Breast epithelium (tissue), 4 donors: ENCODE results near the gene POLR2L. TPM values are rescaled to one million over a fixed set of nuclear protein-coding genes. Genes with fewer than 3 reads are reported as not detected.
A peak's percentile ranks its signal among the peaks of the same experiment; 100 is the strongest.

Source experiments
- DNase-seq, 2 donors: peaks; one replicate each; pipeline ENCODE4 v3.0.0-alpha.2; 2019; ENCODE audit warnings: low spot score in 2 of 2
- H3K27ac ChIP-seq, 2 donors: fragments of 200-600 bp; sonication (generic) in 1 of 2; one replicate each; pipeline ENCODE4 v1.5.1; 2016 to 2019; ENCODE audit warnings: mild to moderate bottlenecking in 1 of 2
- H3K27me3 ChIP-seq, 2 donors: fragments of 200-600 bp; sonication (generic) in 1 of 2; one replicate each; pipeline versions ENCODE4 v1.5.1 to v1.6.0; 2017 to 2019; ENCODE audit warnings: control low read depth in 1 of 2, mild to moderate bottlenecking in 1 of 2
- H3K36me3 ChIP-seq: fragments of 200-600 bp; one replicate; pipeline ENCODE4 v1.5.1; 2019
- H3K4me1 ChIP-seq, 2 donors: fragments of 200-600 bp; sonication (generic); one replicate each; pipeline ENCODE4 v1.5.1; 2016 to 2019; ENCODE audit warnings: control low read depth in 1 of 2
- H3K4me3 ChIP-seq, 3 donors: fragments of 200-600 bp; sonication (generic); 1 replicate in 2 of 3; 2 replicates in 1 of 3; pipeline ENCODE4 v1.5.1; 2016 to 2019; ENCODE audit warnings: mild to moderate bottlenecking in 3 of 3, moderate library complexity in 2 of 3
- H3K9me3 ChIP-seq, 2 donors: fragments of 200-600 bp; sonication (generic) in 1 of 2; one replicate each; pipeline ENCODE4 v1.5.1; 2016 to 2019; ENCODE audit warnings: control low read depth in 1 of 2
- CTCF ChIP-seq, 3 donors: fragments of 450-650 bp; IDR thresholded peaks; one replicate each; pipeline ENCODE4 v1.5.1; 2016 to 2017; ENCODE audit warnings: antibody characterized with exemption in 3 of 3, mild to moderate bottlenecking in 3 of 3, moderate library complexity in 3 of 3
- POLR2A ChIP-seq: fragments of 450-650 bp; IDR thresholded peaks from one replicate; pipeline ENCODE4 v1.6.1; 2016; ENCODE audit warnings: antibody characterized with exemption, mild to moderate bottlenecking, moderate library complexity
- POLR2AphosphoS5 ChIP-seq, 3 donors: sonication (generic); formaldehyde crosslinking; IDR thresholded peaks; one replicate each; pipeline ENCODE4 v1.6.1; 2017; ENCODE audit warnings: antibody characterized with exemption in 3 of 3
- intact Hi-C: fragments of 100-400 bp; cut with DNase I; formaldehyde crosslinking; loops from one replicate; pipeline ENCODE4 v1.15.1; 2023; ENCODE audit warnings: low total_unique reads
- total RNA-seq, 3 donors: library from RNA; depleted of rRNA; stranded (reverse); fragments of >200 nt; gene quantifications; one replicate each; pipeline ENCODE4 v1.1.0, GENCODE V29; 2016

Gene POLR2L
- total RNA-seq, 3 donors from 2014 or later = 51.8 to 126 (median 96.7) TPM

GRCh38 chr11:797296-798092 lies 44.8 kb downstream of the POLR2L start:
- peak overlapping the region; percentile 86 to 87 for H3K27ac ChIP-seq
- TF ChIP-seq POLR2A = no peak
- TF ChIP-seq POLR2AphosphoS5 (IDR thresholded peaks at IDR 0.05) = peak in 1 of 3 donors; percentile 60
- no peaks in the 10 kb centered on the region for H3K36me3 ChIP-seq
- H3K4me1 ChIP-seq = peaks cover 10 to 14% of the 10 kb centered on the region in 2 donors
- no peak for DNase-seq
- peak overlapping the region; percentile 62 to 82 (median 79) for H3K4me3 ChIP-seq
- H3K27me3 ChIP-seq = no peaks in the 10 kb centered on the region
- no peaks in the 10 kb centered on the region for H3K9me3 ChIP-seq
- intact Hi-C loops = no loop called here

- peak overlapping the region; percentile 86 to 87 for H3K27ac ChIP-seq
- H3K4me3 ChIP-seq = peak overlapping the region; percentile 62 to 82 (median 79)
- DNase-seq = no peak
- H3K36me3 ChIP-seq = no peaks in the 10 kb centered on the region
- intact Hi-C loops = no loop called here
- no peaks in the 10 kb centered on the region for H3K9me3 ChIP-seq
- TF ChIP-seq POLR2A (no peak), POLR2AphosphoS5 (IDR thresholded peaks at IDR 0.05) (no peak), CTCF (IDR thresholded peaks at IDR 0.05) (no peak)
- peaks cover 10 to 14% of the 10 kb centered on the region in 2 donors for H3K4me1 ChIP-seq
- no peaks in the 10 kb centered on the region for H3K27me3 ChIP-seq
Observed at GRCh38 chr11:796565-797295, 45.6 kb downstream of the POLR2L start.

GRCh38 chr11:795634-796564 lies 46.4 kb downstream of the POLR2L start:
- no peaks in the 10 kb centered on the region for H3K27me3 ChIP-seq
- intact Hi-C loops = no loop called here
- peak overlapping the region; percentile 86 to 87 for H3K27ac ChIP-seq
- TF ChIP-seq POLR2AphosphoS5 (IDR thresholded peaks at IDR 0.05) (no peak), POLR2A (no peak), CTCF (IDR thresholded peaks at IDR 0.05) (no peak)
- no peaks in the 10 kb centered on the region for H3K9me3 ChIP-seq
- H3K36me3 ChIP-seq = no peaks in the 10 kb centered on the region
- peak overlapping the region; percentile 62 to 82 (median 79) for H3K4me3 ChIP-seq
- DNase-seq = peak in 1 of 2 donors; percentile 61
- H3K4me1 ChIP-seq = peaks cover 10 to 14% of the 10 kb centered on the region in 2 donors

GRCh38 chr11:794766-795633 lies 47.3 kb downstream of the POLR2L start:
- Histone ChIP-seq H3K36me3 (no peaks in the 10 kb centered on the region), H3K4me1 (peaks cover 10 to 14% of the 10 kb centered on the region in 2 donors), H3K4me3 (peak overlapping the region; percentile 62 to 82 (median 79)), H3K27me3 (peaks cover 0 to under 1% of the 10 kb centered on the region in 2 donors), H3K27ac (peak overlapping the region; percentile 86 to 87), H3K9me3 (no peaks in the 10 kb centered on the region)
- TF ChIP-seq POLR2A = no peak
- no peak for TF ChIP-seq CTCF (IDR thresholded peaks at IDR 0.05)
- TF ChIP-seq POLR2AphosphoS5 (IDR thresholded peaks at IDR 0.05) = no peak
- intact Hi-C loops = no loop called here
- DNase-seq = no peak
